ENCODE data around the gene TTBK2.

Gene TTBK2

DNA sequence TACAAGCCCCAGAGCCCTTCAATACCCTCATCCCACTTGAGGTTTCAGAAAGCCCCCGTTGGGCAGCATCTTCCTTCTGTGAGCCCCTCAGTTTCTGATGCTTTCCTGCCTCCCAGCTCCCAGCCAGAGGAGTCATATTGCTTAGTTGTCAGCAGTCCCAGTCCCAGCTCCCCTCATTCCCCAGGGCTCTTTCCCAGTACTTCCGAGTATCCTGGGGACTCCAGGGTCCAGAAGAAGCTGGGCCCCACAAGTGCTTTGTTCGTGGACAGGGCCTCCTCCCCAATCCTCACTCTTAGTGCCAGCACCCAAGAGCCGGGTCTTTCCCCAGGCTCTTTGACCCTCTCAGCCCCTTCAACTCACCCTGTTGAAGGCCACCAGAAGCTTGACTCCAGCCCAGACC is 227.6 kb downstream of the TTBK2 start (continued):
- no peak for TF ChIP-seq ZNF704 (tag by site-specific recombination; IDR thresholded peaks at IDR 0.05)

GRCh38 chr15:42692536-42692935 is 228.0 kb downstream of the TTBK2 start:
- ChIA-PET POLR2A (no interaction called here), CTCF (interaction anchor here (0.7 kb wide), 1 partner anchor 11 kb away, joined by 3 read pairs; no protein-coding TSS in a partner anchor)
- Histone ChIP-seq H3K36me3 (ENCODE audit: control insufficient read depth in 2 of 2, insufficient read depth in 1 of 2, low read length in 2 of 2) (peaks cover 0 to 26% of the 10 kb centered on the region in 2 experiments; a peak in 1 of 3 replicates), H3K4me3 (ENCODE audit: low read depth, low read length) (no peak overlapping the region), H3K9me3 (ENCODE audit: control insufficient read depth, insufficient read depth, low read depth, low read length) (no peaks in the 10 kb centered on the region), H3K4me1 (ENCODE audit: control insufficient read depth, insufficient read depth, low read length) (no peaks in the 10 kb centered on the region), H3K27ac (ENCODE audit: extremely low read depth, low read depth, low read length) (no peak overlapping the region)
- no peak for TF ChIP-seq ZNF791 (tag by site-specific recombination; IDR thresholded peaks at IDR 0.05)
- no peak for TF ChIP-seq ZNF707 (tag by site-specific recombination; IDR thresholded peaks at IDR 0.05)
- TF ChIP-seq SETDB1 (IDR thresholded peaks at IDR 0.05; ENCODE audit: insufficient read length, low read length), result no peak
- TF ChIP-seq ZNF704 (tag by site-specific recombination; IDR thresholded peaks at IDR 0.05), result no peak

DNA sequence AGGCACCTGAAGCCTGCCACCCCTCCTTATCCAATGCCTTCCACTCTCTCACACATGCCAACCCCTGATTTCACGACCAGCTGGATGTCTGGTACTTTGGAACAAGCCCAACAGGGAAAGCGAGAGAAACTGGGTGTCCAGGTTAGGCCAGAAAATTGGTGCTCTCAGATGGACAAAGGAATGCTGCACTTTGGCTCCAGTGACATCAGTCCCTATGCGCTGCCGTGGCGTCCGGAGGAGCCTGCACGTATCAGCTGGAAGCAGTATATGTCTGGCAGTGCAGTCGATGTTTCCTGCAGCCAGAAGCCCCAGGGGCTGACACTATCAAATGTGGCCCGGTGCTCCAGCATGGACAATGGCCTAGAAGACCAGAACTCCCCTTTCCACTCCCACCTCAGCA is 228.8 kb downstream of the TTBK2 start:
- CTCF ChIA-PET, result no interaction called here

More for the DNA sequence above, 228.8 kb downstream of the TTBK2 start:
- H3K36me3 ChIP-seq (ENCODE audit: control insufficient read depth in 2 of 2, insufficient read depth in 1 of 2, low read length in 2 of 2), result peaks cover 0 to 24% of the 10 kb centered on the region in 2 experiments; a peak in 1 of 3 replicates
- H3K4me3 ChIP-seq (ENCODE audit: low read depth, low read length), result no peak overlapping the region
- H3K4me1 ChIP-seq (ENCODE audit: control insufficient read depth, insufficient read depth, low read length), result no peaks in the 10 kb centered on the region
- no peak overlapping the region for H3K27ac ChIP-seq (ENCODE audit: extremely low read depth, low read depth, low read length)
- no peaks in the 10 kb centered on the region for H3K9me3 ChIP-seq (ENCODE audit: control insufficient read depth, insufficient read depth, low read depth, low read length)
- POLR2A ChIA-PET, result no interaction called here
- TF ChIP-seq PATZ1 (tag by site-specific recombination; IDR thresholded peaks at IDR 0.05) (no peak), ZNF843 (tag by site-specific recombination; IDR thresholded peaks at IDR 0.05) (no peak), REPIN1 (tag by site-specific recombination; IDR thresholded peaks at IDR 0.05; ENCODE audit: low read depth) (no peak), ZNF555 (tag by site-specific recombination; conservative IDR thresholded peaks at IDR 0.05) (no peak), BCL11B (tag by site-specific recombination; IDR thresholded peaks at IDR 0.05; ENCODE audit: low read depth) (no peak), MEIS1 (CRISPR knock-in tag; IDR thresholded peaks at IDR 0.05; ENCODE audit: borderline replicate concordance) (no peak), ZNF391 (tag by site-specific recombination; IDR thresholded peaks at IDR 0.05; ENCODE audit: borderline replicate concordance, low read depth) (no peak), ZNF600 (tag by site-specific recombination; IDR thresholded peaks at IDR 0.05) (no peak), ZNF610 (tag by site-specific recombination; IDR thresholded peaks at IDR 0.05; ENCODE audit: borderline replicate concordance) (no peak), ZNF341 (tag by site-specific recombination; IDR thresholded peaks at IDR 0.05; ENCODE audit: low read depth) (no peak), ZNF274 (IDR thresholded peaks at IDR 0.05; ENCODE audit: low read length) (no peak), ZNF274 (tag by site-specific recombination; IDR thresholded peaks at IDR 0.05; ENCODE audit: borderline replicate concordance) (no peak), ZIC2 (tag by site-specific recombination; IDR thresholded peaks at IDR 0.05) (no peak), ZNF138 (tag by site-specific recombination; IDR thresholded peaks at IDR 0.05; ENCODE audit: borderline replicate concordance) (no peak), GLIS2 (tag by site-specific recombination; IDR thresholded peaks at IDR 0.05) (no peak), OSR2 (tag by site-specific recombination; IDR thresholded peaks at IDR 0.05) (no peak), ZNF510 (tag by site-specific recombination; IDR thresholded peaks at IDR 0.05; ENCODE audit: insufficient replicate concordance) (no peak), ZNF488 (tag by site-specific recombination; IDR thresholded peaks at IDR 0.05) (no peak), ZNF146 (tag by site-specific recombination; IDR thresholded peaks at IDR 0.05) (no peak), HOXA7 (CRISPR knock-in tag; IDR thresholded peaks at IDR 0.05; ENCODE audit: borderline replicate concordance) (no peak), ZNF24 (tag by site-specific recombination; IDR thresholded peaks at IDR 0.05) (no peak)

Measured in HEK293 (cell line).